HG02763 (cell line): Measurements from ENCODE around the gene MAML2.

ENCODE experiments used
- ATAC-seq: cut with Tn5 transposase; IDR thresholded peaks from one replicate; pipeline ENCODE4 v1.9.1; 2021; ENCODE audit warnings: mild to moderate bottlenecking, moderate library complexity; ENCODE audit not compliant: unreplicated experiment

The MAML2 gene

GRCh38 chr11:96339706-96340554, 3.1 kb downstream of the MAML2 start:
- no peak for ATAC-seq

GRCh38 chr11:96338910-96339705, 3.9 kb downstream of the MAML2 start:
- peak; percentile 38 for ATAC-seq

GRCh38 chr11:96337541-96338431, 5.2 kb downstream of the MAML2 start:
- no peak for ATAC-seq

GRCh38 chr11:96335388-96335787, 7.6 kb downstream of the MAML2 start:
- no peak for ATAC-seq

GRCh38 chr11:96334219-96334618, 8.8 kb downstream of the MAML2 start:
- no peak for ATAC-seq

- ATAC-seq: no peak
These were observed 9.7 kb downstream of the MAML2 start for GRCh38 chr11:96333191-96333719.

- no peak for ATAC-seq
These were observed 10.7 kb downstream of the MAML2 start for GRCh38 chr11:96332126-96332771.

- no peak for ATAC-seq
These were observed 11.3 kb downstream of the MAML2 start for GRCh38 chr11:96331699-96332116.

GRCh38 chr11:96330511-96330859, 12.5 kb downstream of the MAML2 start:
- ATAC-seq: no peak

GRCh38 chr11:96329855-96330510, 13.0 kb downstream of the MAML2 start:
- ATAC-seq: no peak

GRCh38 chr11:96329419-96329818, 13.6 kb downstream of the MAML2 start:
- ATAC-seq: no peak

- no peak for ATAC-seq
These were observed 14.5 kb downstream of the MAML2 start for GRCh38 chr11:96328395-96329010.

- no peak for ATAC-seq
These were observed 16.0 kb downstream of the MAML2 start for GRCh38 chr11:96326959-96327358.

- ATAC-seq: no peak
These were observed 18.1 kb downstream of the MAML2 start for GRCh38 chr11:96324912-96325311.

GRCh38 chr11:96323642-96323985, 19.4 kb downstream of the MAML2 start:
- ATAC-seq: no peak

- ATAC-seq: no peak
These were observed 20.0 kb downstream of the MAML2 start for GRCh38 chr11:96322775-96323641.

GRCh38 chr11:96321091-96321490, 21.9 kb downstream of the MAML2 start:
- ATAC-seq: no peak

- ATAC-seq: no peak
These were observed 22.9 kb downstream of the MAML2 start for GRCh38 chr11:96319898-96320656.
